Gastrocnemius medialis (tissue), 4 donors: ENCODE measurements around the gene SERTM2. TPM values are rescaled to one million over a fixed set of nuclear protein-coding genes. Genes with fewer than 3 reads are reported as not detected.

Source experiments
- ATAC-seq, 2 donors: fragments of 150-250 bp; one replicate each; pipeline ENCODE4 v1.9.1; 2016
- DNase-seq, 2 donors: peaks; one replicate each; pipeline ENCODE4 v3.0.0-alpha.2; 2019
- H3K27ac ChIP-seq, 4 donors: fragments of 200-600 bp; sonication (generic); 1 replicate in 1 of 4; 2 replicates in 3 of 4; pipeline ENCODE4 v1.5.1; 2016 to 2018; ENCODE audit warnings: mild to moderate bottlenecking in 2 of 4, moderate library complexity in 1 of 4
- H3K27me3 ChIP-seq, 3 donors: fragments of 200-600 bp; sonication (generic) in 2 of 3; 1 replicate in 1 of 3; 2 replicates in 2 of 3; pipeline versions ENCODE4 v1.5.1 to v1.6.0; 2016 to 2019; ENCODE audit warnings: mild to moderate bottlenecking in 1 of 3, moderate library complexity in 1 of 3
- H3K36me3 ChIP-seq, 2 donors: fragments of 200-600 bp; sonication (generic) in 1 of 2; one replicate each; pipeline ENCODE4 v1.5.1; 2017 to 2018
- H3K4me1 ChIP-seq, 2 donors: fragments of 200-600 bp; sonication (generic) in 1 of 2; one replicate each; pipeline ENCODE4 v1.5.1; 2016 to 2017; ENCODE audit warnings: mild to moderate bottlenecking in 2 of 2
- H3K4me3 ChIP-seq, 4 donors: fragments of 200-600 bp; sonication (generic) in 3 of 4; 1 replicate in 1 of 4; 2 replicates in 3 of 4; pipeline ENCODE4 v1.5.1; 2016 to 2019; ENCODE audit warnings: mild to moderate bottlenecking in 2 of 4
- H3K9me3 ChIP-seq, 3 donors: fragments of 200-600 bp; sonication (generic) in 2 of 3; 1 replicate in 1 of 3; 2 replicates in 2 of 3; pipeline ENCODE4 v1.5.1; 2016 to 2019
- POLR2A ChIP-seq, 2 donors: fragments of 450-650 bp; IDR thresholded peaks; one replicate each; pipeline ENCODE4 v1.6.1; 2017; ENCODE audit warnings: antibody characterized with exemption in 2 of 2, mild to moderate bottlenecking in 2 of 2, moderate library complexity in 2 of 2
- in situ Hi-C, 4 donors: fragments of 200-750 bp; cut with MboI; loops; one replicate each; pipeline versions ENCODE4 v1.15.0 to v1.8.0; 2017; ENCODE audit warnings: low sequenced_read_pairs in 4 of 4
- intact Hi-C: fragments of 100-400 bp; cut with DNase I; formaldehyde crosslinking; loops from one replicate; pipeline ENCODE4 v1.15.1; 2023; ENCODE audit warnings: low total_unique reads
- total RNA-seq, 4 donors: library from RNA; depleted of rRNA; stranded (reverse); fragments of >200 nt; gene quantifications; one replicate each; pipeline versions ENCODE4 v1.1.0 to v1.2.3, GENCODE V29; 2016
- TF ChIP-seq, protein P1 (sequence below), 5 experiments: fragments of 450-650 bp in 3 of 5; fragments of 200-600 bp in 2 of 5; sonication (generic) in 2 of 5; IDR thresholded peaks in 4 of 5; conservative IDR thresholded peaks in 1 of 5; 1 replicate in 4 of 5; 2 replicates in 1 of 5; pipeline ENCODE4 v1.5.1; 2016 to 2019; ENCODE audit warnings: antibody characterized with exemption in 5 of 5, mild to moderate bottlenecking in 3 of 5, moderate library complexity in 3 of 5

SERTM2 gene
- total RNA-seq, 4 donors from 2014 or later = 0.04 TPM; not detected in 3

GRCh38 chrX:111483135-111483534, 28.3 kb upstream of the SERTM2 start:
- Histone ChIP-seq H3K27me3 (no peaks in the 10 kb centered on the region), H3K9me3 (no peaks in the 10 kb centered on the region), H3K4me1 (no peaks in the 10 kb centered on the region), H3K4me3 (no peak overlapping the region), H3K36me3 (no peaks in the 10 kb centered on the region), H3K27ac (no peak overlapping the region)
- ATAC-seq = no peak
- no peak for DNase-seq
- in situ Hi-C loops (no loop called here), intact Hi-C loops (no loop called here)
- TF ChIP-seq POLR2A (IDR thresholded peaks at IDR 0.05) = no peak
- TF ChIP-seq, protein P1, sequence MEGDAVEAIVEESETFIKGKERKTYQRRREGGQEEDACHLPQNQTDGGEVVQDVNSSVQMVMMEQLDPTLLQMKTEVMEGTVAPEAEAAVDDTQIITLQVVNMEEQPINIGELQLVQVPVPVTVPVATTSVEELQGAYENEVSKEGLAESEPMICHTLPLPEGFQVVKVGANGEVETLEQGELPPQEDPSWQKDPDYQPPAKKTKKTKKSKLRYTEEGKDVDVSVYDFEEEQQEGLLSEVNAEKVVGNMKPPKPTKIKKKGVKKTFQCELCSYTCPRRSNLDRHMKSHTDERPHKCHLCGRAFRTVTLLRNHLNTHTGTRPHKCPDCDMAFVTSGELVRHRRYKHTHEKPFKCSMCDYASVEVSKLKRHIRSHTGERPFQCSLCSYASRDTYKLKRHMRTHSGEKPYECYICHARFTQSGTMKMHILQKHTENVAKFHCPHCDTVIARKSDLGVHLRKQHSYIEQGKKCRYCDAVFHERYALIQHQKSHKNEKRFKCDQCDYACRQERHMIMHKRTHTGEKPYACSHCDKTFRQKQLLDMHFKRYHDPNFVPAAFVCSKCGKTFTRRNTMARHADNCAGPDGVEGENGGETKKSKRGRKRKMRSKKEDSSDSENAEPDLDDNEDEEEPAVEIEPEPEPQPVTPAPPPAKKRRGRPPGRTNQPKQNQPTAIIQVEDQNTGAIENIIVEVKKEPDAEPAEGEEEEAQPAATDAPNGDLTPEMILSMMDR (IDR thresholded peaks at IDR 0.05 in 4 of 5, conservative IDR thresholded peaks at IDR 0.05 in 1 of 5) = no peak

DNA sequence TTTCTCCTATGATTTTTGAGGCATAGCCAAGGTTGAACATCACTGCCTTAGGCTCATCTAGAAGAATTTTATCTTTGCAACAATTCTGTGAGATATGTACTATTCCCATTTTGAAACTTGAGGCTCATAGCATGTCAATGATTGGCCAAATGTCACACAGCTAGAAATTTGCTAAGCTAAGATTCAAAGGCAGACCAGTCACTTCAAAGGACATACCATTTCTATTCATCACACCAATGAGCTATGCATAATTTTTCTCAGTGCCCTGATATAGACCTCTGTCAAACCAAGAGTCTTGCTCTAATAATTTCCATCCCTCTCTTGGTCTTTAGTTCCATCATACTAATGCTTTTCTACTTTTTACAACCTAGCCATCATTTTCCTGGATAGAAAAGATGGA, 27.6 kb upstream of the SERTM2 start:
- Histone ChIP-seq H3K4me1 (no peaks in the 10 kb centered on the region), H3K36me3 (no peaks in the 10 kb centered on the region), H3K27me3 (no peaks in the 10 kb centered on the region), H3K27ac (no peak overlapping the region), H3K4me3 (no peak overlapping the region), H3K9me3 (no peaks in the 10 kb centered on the region)
- DNase-seq (no peak), ATAC-seq (no peak)
- intact Hi-C loops (no loop called here), in situ Hi-C loops (no loop called here)
- no peak for TF ChIP-seq POLR2A (IDR thresholded peaks at IDR 0.05)
- TF ChIP-seq, protein P1 (IDR thresholded peaks at IDR 0.05 in 4 of 5, conservative IDR thresholded peaks at IDR 0.05 in 1 of 5) = no peak

DNA sequence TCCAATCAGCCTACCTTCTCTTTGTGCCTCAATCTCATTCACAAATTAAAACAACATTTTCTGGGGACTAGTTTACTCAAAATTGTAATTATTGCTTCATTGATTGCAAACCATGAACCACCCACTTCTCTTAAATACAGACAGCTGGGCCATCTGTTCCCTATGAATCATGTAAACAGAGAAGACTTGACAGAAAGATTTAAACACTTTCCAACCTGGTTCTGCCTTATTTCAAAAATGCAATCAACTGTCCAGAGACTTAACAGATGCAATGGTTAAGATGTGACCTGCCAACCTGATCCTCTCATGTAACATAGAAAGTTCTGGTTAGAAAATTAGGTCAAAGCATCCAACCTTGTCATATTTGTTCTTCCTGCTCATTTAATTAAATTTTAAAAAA, 20.8 kb upstream of the SERTM2 start:
- in situ Hi-C loops = no loop called here
- no peak for ATAC-seq

GRCh38 chrX:111492085-111492484, 19.4 kb upstream of the SERTM2 start:
- H3K4me1 ChIP-seq = no peaks in the 10 kb centered on the region
- in situ Hi-C loops = no loop called here
- no peak for TF ChIP-seq POLR2A (IDR thresholded peaks at IDR 0.05)
- TF ChIP-seq, protein P1 (IDR thresholded peaks at IDR 0.05 in 4 of 5, conservative IDR thresholded peaks at IDR 0.05 in 1 of 5) = no peak
- H3K4me3 ChIP-seq = no peak overlapping the region
- H3K27me3 ChIP-seq = no peaks in the 10 kb centered on the region
- H3K9me3 ChIP-seq = no peaks in the 10 kb centered on the region
- DNase-seq (no peak), ATAC-seq (no peak)
- intact Hi-C loops = no loop called here
- H3K36me3 ChIP-seq = no peaks in the 10 kb centered on the region
- no peak overlapping the region for H3K27ac ChIP-seq

More for the DNA sequence above, 20.8 kb upstream of the SERTM2 start:
- DNase-seq = no peak
- Histone ChIP-seq H3K4me3 (no peak overlapping the region), H3K36me3 (no peaks in the 10 kb centered on the region), H3K9me3 (no peaks in the 10 kb centered on the region), H3K27ac (no peak overlapping the region), H3K4me1 (no peaks in the 10 kb centered on the region), H3K27me3 (no peaks in the 10 kb centered on the region)
- intact Hi-C loops = no loop called here
- TF ChIP-seq, protein P1 (IDR thresholded peaks at IDR 0.05 in 4 of 5, conservative IDR thresholded peaks at IDR 0.05 in 1 of 5) = no peak
- TF ChIP-seq POLR2A (IDR thresholded peaks at IDR 0.05) = no peak

DNA sequence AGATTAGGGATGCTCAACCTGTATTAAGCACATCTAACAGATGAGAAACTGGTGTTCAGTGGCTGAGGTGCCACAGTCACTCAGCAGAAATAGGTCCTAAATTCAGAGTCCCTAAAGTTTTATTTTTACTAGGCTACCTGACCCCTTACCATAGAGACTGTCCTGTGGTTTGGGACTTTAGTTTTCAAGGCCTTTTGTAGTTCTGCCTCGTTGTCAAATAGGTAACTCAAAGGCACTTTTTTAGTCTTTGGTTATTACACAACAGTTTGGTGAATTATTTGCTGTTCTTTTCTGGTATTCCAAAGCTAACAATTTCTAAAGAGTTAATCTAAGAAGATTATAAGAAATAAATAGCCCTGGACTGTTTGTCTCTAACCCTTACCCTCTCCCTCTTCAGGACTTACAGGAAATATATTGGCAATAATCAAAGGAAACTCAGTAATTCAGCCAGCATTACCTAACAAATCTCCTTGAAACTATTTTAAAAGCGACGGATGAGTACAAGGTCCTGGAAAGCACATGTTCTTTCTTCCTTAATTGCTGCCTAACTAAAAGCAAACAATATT, 12.8 kb upstream of the SERTM2 start:
- Histone ChIP-seq H3K9me3 (no peaks in the 10 kb centered on the region), H3K27ac (no peak overlapping the region), H3K4me3 (no peak overlapping the region), H3K4me1 (no peaks in the 10 kb centered on the region), H3K36me3 (no peaks in the 10 kb centered on the region), H3K27me3 (peaks cover 0 to 3% (median 0%) of the 10 kb centered on the region in 3 donors)
- DNase-seq (no peak), ATAC-seq (no peak)
- intact Hi-C loops (no loop called here), in situ Hi-C loops (no loop called here)
- TF ChIP-seq, protein P1 (IDR thresholded peaks at IDR 0.05 in 4 of 5, conservative IDR thresholded peaks at IDR 0.05 in 1 of 5) = no peak
- no peak for TF ChIP-seq POLR2A (IDR thresholded peaks at IDR 0.05)
